IMR-90 (cell line): ENCODE measurements around the gene PQBP1. TPM values are rescaled to one million over a fixed set of nuclear protein-coding genes. Genes with fewer than 3 reads are reported as not detected.

Source experiments
- ATAC-seq: fragments of 200-7000 bp; cut with Tn5 transposase; 2 replicates; pipeline ENCODE4 v1.9.1; 2020; ENCODE audit warnings: low read depth, mild to moderate bottlenecking, moderate library complexity
- BruUV-seq: library from RNA; stranded (reverse); fragments of 400-500 nt; replicated peaks from 2 replicates; lab custom pipeline; 2021; lab: Mats Ljungman, UMichigan
- CTCF ChIA-PET: fragments of 300-600 bp; formaldehyde crosslinking; extraction: SDS; loops from one replicate; lab custom pipeline; 2021; ENCODE audit warnings: antibody characterized with exemption; lab: Yijun Ruan, JAX
- POLR2A ChIA-PET: fragments of 300-600 bp; sonication (Branson Sonifier 250); formaldehyde crosslinking; loops from one replicate; lab custom pipeline; 2022; ENCODE audit warnings: antibody characterized with exemption; ENCODE audit not compliant: unreplicated experiment; lab: Charles Lee
- DNase-seq: peaks from one replicate; pipeline ENCODE4 v3.0.0; 2013
- H2AFZ ChIP-seq: replicated peaks from 2 replicates; pipeline ENCODE3; 2013; ENCODE audit warnings: low read length, mild to moderate bottlenecking; ENCODE audit not compliant: poor library complexity
- H2AK5ac ChIP-seq: 2 replicates; pipeline ENCODE4 v1.6.1; 2013; ENCODE audit warnings: low read depth, low read length, inconsistent platforms
- H2AK9ac ChIP-seq: replicated peaks from 2 replicates; pipeline ENCODE3; 2013; ENCODE audit warnings: mild to moderate bottlenecking, low read depth, low read length, moderate library complexity; ENCODE audit not compliant: poor library complexity
- H2BK120ac ChIP-seq: 2 replicates; pipeline ENCODE4 v1.6.1; 2013; ENCODE audit warnings: low read depth, low read length, inconsistent platforms
- H2BK15ac ChIP-seq: 3 replicates; pipeline ENCODE4 v1.6.1; 2013; ENCODE audit warnings: low read depth, low read length, inconsistent platforms
- H2BK20ac ChIP-seq: 2 replicates; pipeline ENCODE4 v1.6.1; 2013; ENCODE audit warnings: low read depth, mild to moderate bottlenecking, inconsistent platforms, low read length, moderate library complexity
- H2BK5ac ChIP-seq: 2 replicates; pipeline ENCODE4 v1.6.1; 2013; ENCODE audit warnings: mild to moderate bottlenecking, low read depth, low read length, inconsistent platforms; ENCODE audit not compliant: poor library complexity, severe bottlenecking
- H3K14ac ChIP-seq: replicated peaks from 2 replicates; pipeline ENCODE4 v1.6.1; 2013; ENCODE audit warnings: low read depth, low read length, inconsistent platforms
- H3K18ac ChIP-seq: 2 replicates; pipeline ENCODE4 v1.6.1; 2013; ENCODE audit warnings: low read depth, low read length, control low read depth
- H3K23ac ChIP-seq: 2 replicates; pipeline ENCODE4 v1.6.1; 2013; ENCODE audit warnings: low read depth, low read length, inconsistent platforms
- H3K27ac ChIP-seq: 2 replicates; pipeline ENCODE4 v1.5.1; 2013; ENCODE audit warnings: mild to moderate bottlenecking, control low read depth, low read length; ENCODE audit not compliant: insufficient read depth
- H3K27me3 ChIP-seq: 2 replicates; pipeline ENCODE4 v1.6.1; 2013; ENCODE audit warnings: low read length; ENCODE audit not compliant: control insufficient read depth, insufficient read depth
- H3K36me3 ChIP-seq: 2 replicates; pipeline ENCODE4 v1.6.1; 2013; ENCODE audit warnings: low read length, mixed read lengths; ENCODE audit not compliant: control insufficient read depth, insufficient read depth
- H3K4ac ChIP-seq: 2 replicates; pipeline ENCODE4 v1.6.1; 2013; ENCODE audit warnings: low read depth, low read length, inconsistent platforms
- H3K4me1 ChIP-seq: 2 replicates; pipeline ENCODE4 v1.6.1; 2013; ENCODE audit warnings: low read length, mixed read lengths; ENCODE audit not compliant: control insufficient read depth, insufficient read depth
- H3K4me2 ChIP-seq: 2 replicates; pipeline ENCODE4 v1.6.1; 2013; ENCODE audit warnings: low read depth, mild to moderate bottlenecking, control low read depth, low read length, moderate library complexity
- H3K4me3 ChIP-seq: 2 replicates; pipeline ENCODE4 v1.5.1; 2013; ENCODE audit warnings: low read depth, mild to moderate bottlenecking, control low read depth, low read length, moderate library complexity; ENCODE audit not compliant: insufficient read depth
- H3K56ac ChIP-seq: 2 replicates; pipeline ENCODE4 v1.6.1; 2013; ENCODE audit warnings: low read length, inconsistent platforms; ENCODE audit not compliant: insufficient read depth; ENCODE audit errors: extremely low read depth
- H3K79me1 ChIP-seq, 2 experiments: 2 replicates each; pipeline ENCODE4 v1.6.1; 2013; ENCODE audit warnings: low read length in 2 of 2, inconsistent platforms in 1 of 2, low read depth in 1 of 2
- H3K9ac ChIP-seq: 2 replicates; pipeline ENCODE4 v1.6.1; 2013; ENCODE audit warnings: low read depth, low read length, control low read depth
- H3K9me1 ChIP-seq: 2 replicates; pipeline ENCODE4 v1.6.1; 2013; ENCODE audit warnings: low read length, inconsistent platforms; ENCODE audit not compliant: insufficient read depth
- H3K9me3 ChIP-seq: 2 replicates; pipeline ENCODE4 v1.6.1; 2013; ENCODE audit warnings: low read length; ENCODE audit not compliant: control insufficient read depth, insufficient read depth
- H4K20me1 ChIP-seq: 2 replicates; pipeline ENCODE4 v1.6.1; 2013; ENCODE audit warnings: low read length, inconsistent platforms; ENCODE audit not compliant: insufficient read depth
- H4K5ac ChIP-seq: 2 replicates; pipeline ENCODE4 v1.6.1; 2013; ENCODE audit warnings: mild to moderate bottlenecking, low read depth, low read length, control low read depth
- H4K8ac ChIP-seq, 2 experiments: 2 replicates each; pipeline ENCODE4 v1.6.1; 2013; ENCODE audit warnings: low read depth in 2 of 2, low read length in 2 of 2, control low read depth in 1 of 2, inconsistent platforms in 1 of 2
- H4K91ac ChIP-seq: 2 replicates; pipeline ENCODE4 v1.6.1; 2013; ENCODE audit warnings: low read depth, low read length, inconsistent platforms; ENCODE audit not compliant: insufficient read depth
- BHLHE40 ChIP-seq: fragments of 150-350 bp; IDR thresholded peaks from 2 replicates; pipeline ENCODE4 v1.6.1; 2016; ENCODE audit warnings: mild to moderate bottlenecking, low read depth, low read length
- CEBPB ChIP-seq: IDR thresholded peaks from 2 replicates; pipeline ENCODE4 v1.6.1; 2012; ENCODE audit warnings: low read depth, low read length, improper control_type of control experiment
- MAZ ChIP-seq: IDR thresholded peaks from 2 replicates; pipeline ENCODE4 v1.6.1; 2012; ENCODE audit warnings: low read depth, mild to moderate bottlenecking, low read length, improper control_type of control experiment, moderate library complexity, borderline replicate concordance
- POLR2A ChIP-seq: IDR thresholded peaks from 2 replicates; pipeline ENCODE4 v1.6.1; 2012; ENCODE audit warnings: mild to moderate bottlenecking, low read depth, low read length
- RAD21 ChIP-seq: IDR thresholded peaks from 2 replicates; pipeline ENCODE4 v1.6.1; 2012; ENCODE audit warnings: low read length, improper control_type of control experiment
- RCOR1 ChIP-seq: IDR thresholded peaks from 2 replicates; pipeline ENCODE4 v1.6.1; 2012; ENCODE audit warnings: mild to moderate bottlenecking, low read length, improper control_type of control experiment; ENCODE audit not compliant: insufficient replicate concordance
- SMC3 ChIP-seq: fragments of 150-350 bp; IDR thresholded peaks from 2 replicates; pipeline ENCODE4 v1.6.1; 2016; ENCODE audit warnings: low read depth, mild to moderate bottlenecking, antibody characterized with exemption, low read length, moderate library complexity
- whole genome bisulfite sequencing, 2 experiments: methylation state at CpG; one replicate each; pipeline versions ENCODE4 v1.1.5 to v1.1.7; 2013; ENCODE audit warnings: missing lambda C conversion rate in 2 of 2; ENCODE audit not compliant: insufficient read length in 1 of 2; ENCODE audit errors: extremely low coverage in 2 of 2; 5-methylcytosine and 5-hydroxymethylcytosine counted together
- dilution Hi-C: fragments of 300-500 bp; cut with HindIII; formaldehyde crosslinking; loops from one replicate; pipeline ENCODE4 v1.14.3; 2018; ENCODE audit warnings: low sequenced_read_pairs; ENCODE audit not compliant: unreplicated experiment
- in situ Hi-C: fragments of 300-500 bp; cut with MboI; formaldehyde crosslinking; loops from 3 replicates; pipeline ENCODE4 v1.14.3; 2019; ENCODE audit warnings: low sequenced_read_pairs, inconsistent platforms, mixed read lengths
- intact Hi-C: fragments of 100-400 bp; cut with micrococcal nuclease; formaldehyde crosslinking; loops from 2 replicates; pipeline ENCODE4 v1.10.0; 2022
- polyA plus RNA-seq, 3 experiments: library from polyadenylated mRNA; depleted of rRNA; stranded (reverse); fragments of >200 nt; gene quantifications; 2 replicates each; pipeline ENCODE4 v1.2.3, GENCODE V29; 2012; ENCODE audit warnings: low replicate concordance in 1 of 3
- total RNA-seq: library from RNA; depleted of rRNA; stranded (reverse); fragments of >200 nt; gene quantifications from 2 replicates; pipeline ENCODE4 v1.2.3, GENCODE V29; 2012
- TF ChIP-seq, protein P1 (sequence below): conservative IDR thresholded peaks from 2 replicates; pipeline ENCODE4 v1.5.1; 2012; ENCODE audit warnings: mild to moderate bottlenecking, low read depth, low read length, improper control_type of control experiment

The PQBP1 gene
- total and polyA plus RNA-seq, 2 of the 4 experiments (the other 2 are of a cell fraction) = 96.4 to 120 TPM

DNA sequence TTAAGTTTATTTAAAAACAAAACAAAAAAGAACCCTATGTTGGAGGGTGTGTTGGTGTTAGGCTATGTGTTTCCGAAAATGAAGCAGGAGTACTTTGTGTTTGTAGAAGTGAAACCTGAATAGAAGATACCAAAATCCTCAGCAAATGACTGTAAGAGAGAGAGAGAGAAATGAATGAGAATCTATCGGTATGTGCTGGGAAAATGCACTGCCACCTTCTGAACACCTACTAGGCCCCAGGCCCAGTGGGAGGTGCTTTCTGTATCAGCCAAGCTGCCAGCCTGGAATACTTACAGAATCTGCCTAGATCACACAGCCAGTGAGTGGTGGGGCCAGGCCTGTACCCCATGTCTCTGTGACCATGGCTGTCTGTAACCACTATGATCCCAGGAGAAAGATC lies 36.0 kb downstream of the PQBP1 start:
- H3K14ac ChIP-seq = no peak overlapping the region
- no peak overlapping the region for H2AK5ac ChIP-seq
- CTCF ChIA-PET = no interaction called here
- no peak for DNase-seq
- H4K5ac ChIP-seq = no peak overlapping the region
- no peak overlapping the region for H2AK9ac ChIP-seq
- no peak overlapping the region for H3K27ac ChIP-seq
- H4K20me1 ChIP-seq = peaks cover 11% of the 10 kb centered on the region
- no peak overlapping the region for H2AFZ ChIP-seq
- H3K27me3 ChIP-seq = no peaks in the 10 kb centered on the region
- peaks cover 17% of the 10 kb centered on the region for H3K36me3 ChIP-seq
- no peaks in the 10 kb centered on the region for H3K9me3 ChIP-seq
- H4K8ac ChIP-seq = no peak overlapping the region
- in situ Hi-C loops (no loop called here), intact Hi-C loops (no loop called here), dilution Hi-C loops (no loop called here)
- no peak overlapping the region for H4K91ac ChIP-seq
- H3K4me3 ChIP-seq = no peak overlapping the region
- no TSS peak for BruUV-seq
- no peak overlapping the region for H3K18ac ChIP-seq
- ATAC-seq = no peak
- WGBS, 2 experiments = no CpG with 5 or more reads among the region's 2 CpGs
- H3K4me2 ChIP-seq = no peak overlapping the region
- TF ChIP-seq POLR2A = no peak
- no peak for TF ChIP-seq MAZ
- TF ChIP-seq, protein P1, sequence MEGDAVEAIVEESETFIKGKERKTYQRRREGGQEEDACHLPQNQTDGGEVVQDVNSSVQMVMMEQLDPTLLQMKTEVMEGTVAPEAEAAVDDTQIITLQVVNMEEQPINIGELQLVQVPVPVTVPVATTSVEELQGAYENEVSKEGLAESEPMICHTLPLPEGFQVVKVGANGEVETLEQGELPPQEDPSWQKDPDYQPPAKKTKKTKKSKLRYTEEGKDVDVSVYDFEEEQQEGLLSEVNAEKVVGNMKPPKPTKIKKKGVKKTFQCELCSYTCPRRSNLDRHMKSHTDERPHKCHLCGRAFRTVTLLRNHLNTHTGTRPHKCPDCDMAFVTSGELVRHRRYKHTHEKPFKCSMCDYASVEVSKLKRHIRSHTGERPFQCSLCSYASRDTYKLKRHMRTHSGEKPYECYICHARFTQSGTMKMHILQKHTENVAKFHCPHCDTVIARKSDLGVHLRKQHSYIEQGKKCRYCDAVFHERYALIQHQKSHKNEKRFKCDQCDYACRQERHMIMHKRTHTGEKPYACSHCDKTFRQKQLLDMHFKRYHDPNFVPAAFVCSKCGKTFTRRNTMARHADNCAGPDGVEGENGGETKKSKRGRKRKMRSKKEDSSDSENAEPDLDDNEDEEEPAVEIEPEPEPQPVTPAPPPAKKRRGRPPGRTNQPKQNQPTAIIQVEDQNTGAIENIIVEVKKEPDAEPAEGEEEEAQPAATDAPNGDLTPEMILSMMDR = no peak
- no peak for TF ChIP-seq RAD21
- TF ChIP-seq BHLHE40 = no peak
- TF ChIP-seq CEBPB = no peak
- TF ChIP-seq SMC3 = no peak
- TF ChIP-seq RCOR1 = no peak
- no peaks in the 10 kb centered on the region; the same call in 1 of the 2 replicates for H3K9me1 ChIP-seq
- H2BK5ac ChIP-seq = no peak overlapping the region
- no peaks in the 10 kb centered on the region; the same call in 1 of the 2 replicates for H3K4me1 ChIP-seq
- no peak overlapping the region for H2BK20ac ChIP-seq
- no peak overlapping the region for H2BK15ac ChIP-seq
- H3K4ac ChIP-seq = no peak overlapping the region
- peaks cover 2 to 18% of the 10 kb centered on the region in 2 experiments for H3K79me1 ChIP-seq
- H2BK120ac ChIP-seq = no peak overlapping the region
- POLR2A ChIA-PET = no interaction called here
- no peak overlapping the region for H3K56ac ChIP-seq
- no peak overlapping the region for H3K23ac ChIP-seq
- no peak overlapping the region for H3K9ac ChIP-seq
